NCI-H1694 (cell line): ENCODE results near the gene ANO5.
"Not testable (repeated sequence)": the region's sequence is repeated elsewhere in the genome, so short reads cannot be mapped to it uniquely, and the experiment has no call there.

ENCODE experiments used
- DNase-seq: peaks from one replicate; lab custom pipeline; 2025; lab: John Stamatoyannopoulos, UW

ANO5 gene

GRCh38 chr11:22199243-22199642 is 6.4 kb downstream of the ANO5 start:
- no peak for DNase-seq

GRCh38 chr11:22203281-22203680 is 10.4 kb downstream of the ANO5 start:
- DNase-seq = no peak

GRCh38 chr11:22207162-22207561 is 14.3 kb downstream of the ANO5 start:
- DNase-seq = no peak

GRCh38 chr11:22208151-22208858 is 15.4 kb downstream of the ANO5 start:
- no peak for DNase-seq

GRCh38 chr11:22216940-22217339 is 24.1 kb downstream of the ANO5 start:
- DNase-seq = no peak

- DNase-seq = no peak
These were observed 28.3 kb downstream of the ANO5 start for GRCh38 chr11:22221143-22221542.

- DNase-seq = no peak
These were observed 32.3 kb downstream of the ANO5 start for GRCh38 chr11:22225190-22225589.

- no peak for DNase-seq
These were observed 41.9 kb downstream of the ANO5 start for GRCh38 chr11:22234743-22235142.

- DNase-seq = peak; percentile 1
These were observed 52.2 kb downstream of the ANO5 start for GRCh38 chr11:22244986-22245592.

- DNase-seq = no peak
These were observed 54.1 kb downstream of the ANO5 start for GRCh38 chr11:22246992-22247391.

- DNase-seq = no peak
These were observed 57.0 kb downstream of the ANO5 start for GRCh38 chr11:22249871-22250270.

GRCh38 chr11:22256876-22257275 is 64.0 kb downstream of the ANO5 start:
- DNase-seq = no peak

- no peak for DNase-seq
These were observed 70.7 kb downstream of the ANO5 start for GRCh38 chr11:22263613-22264012.

GRCh38 chr11:22268983-22269624 is 76.2 kb downstream of the ANO5 start:
- not testable (repeated sequence) for DNase-seq

GRCh38 chr11:22273781-22274180 is 80.9 kb downstream of the ANO5 start:
- DNase-seq = no peak

- no peak for DNase-seq
These were observed 82.7 kb downstream of the ANO5 start for GRCh38 chr11:22275600-22275999.

GRCh38 chr11:22276535-22276934 is 83.7 kb downstream of the ANO5 start:
- no peak for DNase-seq

- not testable (repeated sequence) for DNase-seq
These were observed 92.1 kb downstream of the ANO5 start for GRCh38 chr11:22284991-22285390.

GRCh38 chr11:22302368-22302767 is 109.5 kb downstream of the ANO5 start:
- no peak for DNase-seq

GRCh38 chr11:22304337-22304961 is 111.6 kb downstream of the ANO5 start:
- DNase-seq = peak; percentile 22

GRCh38 chr11:22317656-22318055 is 124.8 kb downstream of the ANO5 start:
- DNase-seq = no peak

GRCh38 chr11:22331771-22332170 is 138.9 kb downstream of the ANO5 start:
- no peak for DNase-seq
